Endothelial cell of umbilical vein (primary cell): ENCODE data around the gene UQCRH.
"Not testable (repeated sequence)": the region's sequence is repeated elsewhere in the genome, so short reads cannot be mapped to it uniquely, and the experiment has no call there.

Source experiments
- EZH2 ChIP-seq: IDR thresholded peaks from 2 replicates; pipeline ENCODE4 v1.6.1; 2012; ENCODE audit warnings: borderline replicate concordance, low read depth, mild to moderate bottlenecking, moderate library complexity, low read length, inconsistent platforms; ENCODE audit not compliant: severe bottlenecking
- POLR2A ChIP-seq: IDR thresholded peaks from 2 replicates; pipeline ENCODE4 v1.6.1; 2012; ENCODE audit warnings: low read depth, mild to moderate bottlenecking, control low read depth, low read length
- TF ChIP-seq, protein P1 (sequence below), 2 donors: IDR thresholded peaks; 1 replicate in 1 of 2; 2 replicates in 1 of 2; pipeline ENCODE4 v1.5.1; 2011; ENCODE audit warnings: low read length in 2 of 2, mild to moderate bottlenecking in 2 of 2, moderate library complexity in 2 of 2, control low read depth in 1 of 2, inconsistent platforms in 1 of 2, low read depth in 1 of 2; ENCODE audit not compliant: insufficient read depth in 1 of 2; ENCODE audit errors: extremely low read depth in 1 of 2

DNA sequence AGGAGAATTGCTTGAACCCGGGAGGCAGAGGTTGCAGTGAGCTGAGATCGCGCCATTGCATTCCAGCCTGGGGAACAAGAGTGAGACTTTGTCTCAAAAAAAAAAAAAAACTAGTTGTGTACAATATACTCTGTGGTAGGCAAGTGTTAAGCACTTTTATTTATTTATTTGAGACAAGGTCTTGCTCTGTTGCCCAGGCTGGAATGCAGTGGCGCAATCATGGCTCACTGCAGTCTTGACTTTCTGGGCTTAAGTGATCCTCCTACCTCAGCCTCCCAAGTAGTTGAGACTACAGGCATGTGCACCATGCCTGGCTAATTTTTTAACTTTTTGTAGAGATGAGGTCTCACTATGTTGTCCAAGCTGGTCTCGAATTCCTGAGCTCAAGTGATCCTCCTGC lies 52.4 kb downstream of the UQCRH start:
- TF ChIP-seq, protein P1, sequence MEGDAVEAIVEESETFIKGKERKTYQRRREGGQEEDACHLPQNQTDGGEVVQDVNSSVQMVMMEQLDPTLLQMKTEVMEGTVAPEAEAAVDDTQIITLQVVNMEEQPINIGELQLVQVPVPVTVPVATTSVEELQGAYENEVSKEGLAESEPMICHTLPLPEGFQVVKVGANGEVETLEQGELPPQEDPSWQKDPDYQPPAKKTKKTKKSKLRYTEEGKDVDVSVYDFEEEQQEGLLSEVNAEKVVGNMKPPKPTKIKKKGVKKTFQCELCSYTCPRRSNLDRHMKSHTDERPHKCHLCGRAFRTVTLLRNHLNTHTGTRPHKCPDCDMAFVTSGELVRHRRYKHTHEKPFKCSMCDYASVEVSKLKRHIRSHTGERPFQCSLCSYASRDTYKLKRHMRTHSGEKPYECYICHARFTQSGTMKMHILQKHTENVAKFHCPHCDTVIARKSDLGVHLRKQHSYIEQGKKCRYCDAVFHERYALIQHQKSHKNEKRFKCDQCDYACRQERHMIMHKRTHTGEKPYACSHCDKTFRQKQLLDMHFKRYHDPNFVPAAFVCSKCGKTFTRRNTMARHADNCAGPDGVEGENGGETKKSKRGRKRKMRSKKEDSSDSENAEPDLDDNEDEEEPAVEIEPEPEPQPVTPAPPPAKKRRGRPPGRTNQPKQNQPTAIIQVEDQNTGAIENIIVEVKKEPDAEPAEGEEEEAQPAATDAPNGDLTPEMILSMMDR (IDR thresholded peaks at IDR 0.05; ENCODE audit: extremely low read depth in 1 of 2, insufficient read depth in 1 of 2, low read depth in 1 of 2, low read length in 2 of 2), result not testable (repeated sequence)
- not testable (repeated sequence) for TF ChIP-seq POLR2A, EZH2
